Fibroblast of skin of abdomen (primary cell): ENCODE measurements around the gene OR8J3. TPM values are rescaled to one million over a fixed set of nuclear protein-coding genes. Genes with fewer than 3 reads are reported as not detected.
"Not testable (repeated sequence)": the region's sequence is repeated elsewhere in the genome, so short reads cannot be mapped to it uniquely, and the experiment has no call there.

Source experiments
- DNase-seq: peaks from one replicate; pipeline ENCODE4 v3.0.0-alpha.2; 2013
- polyA plus RNA-seq, 2 experiments: library from polyadenylated mRNA; unstranded; fragments of 120-200 nt; gene quantifications; one replicate each; pipeline ENCODE4 v1.2.1, GENCODE V29; 2013; ENCODE audit not compliant: insufficient read length in 2 of 2

OR8J3 gene, protein sequence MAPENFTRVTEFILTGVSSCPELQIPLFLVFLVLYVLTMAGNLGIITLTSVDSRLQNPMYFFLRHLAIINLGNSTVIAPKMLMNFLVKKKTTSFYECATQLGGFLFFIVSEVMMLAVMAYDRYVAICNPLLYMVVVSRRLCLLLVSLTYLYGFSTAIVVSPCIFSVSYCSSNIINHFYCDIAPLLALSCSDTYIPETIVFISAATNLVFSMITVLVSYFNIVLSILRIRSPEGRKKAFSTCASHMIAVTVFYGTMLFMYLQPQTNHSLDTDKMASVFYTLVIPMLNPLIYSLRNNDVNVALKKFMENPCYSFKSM
- polyA plus RNA-seq (2013, experiment 1 of 2; ENCODE audit: insufficient read length) = not detected
- polyA plus RNA-seq (2013, experiment 2 of 2; ENCODE audit: insufficient read length) = not detected

DNA sequence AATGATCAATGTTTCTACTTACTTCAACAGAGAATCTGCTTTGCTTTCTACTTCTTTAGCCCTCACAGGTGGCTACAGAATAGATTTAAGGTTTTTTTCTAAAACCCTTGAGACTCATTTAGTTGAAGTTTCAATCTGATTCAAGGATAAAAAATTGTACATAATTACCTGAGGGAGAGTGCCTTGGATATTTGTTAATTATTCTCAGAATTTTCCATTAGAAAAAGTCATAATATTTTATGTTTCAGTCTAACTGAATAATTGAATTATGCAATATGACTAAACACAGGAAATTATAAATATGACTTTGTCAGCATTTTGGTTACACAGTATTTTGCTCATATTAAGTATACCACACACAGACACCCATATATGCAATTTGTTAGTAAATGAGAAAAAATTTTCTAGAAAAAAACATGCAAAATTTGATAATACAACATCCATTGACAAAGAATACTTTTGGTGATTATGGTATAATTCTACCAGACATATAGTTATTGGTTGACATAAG, at the start of gene OR8J3:
Gene OR8J3, minus strand, starts transcription at position 51 of the 511 bp plus-strand sequence. CDS start 2,483 bp downstream, outside the sequence.
- no peak for DNase-seq

DNA sequence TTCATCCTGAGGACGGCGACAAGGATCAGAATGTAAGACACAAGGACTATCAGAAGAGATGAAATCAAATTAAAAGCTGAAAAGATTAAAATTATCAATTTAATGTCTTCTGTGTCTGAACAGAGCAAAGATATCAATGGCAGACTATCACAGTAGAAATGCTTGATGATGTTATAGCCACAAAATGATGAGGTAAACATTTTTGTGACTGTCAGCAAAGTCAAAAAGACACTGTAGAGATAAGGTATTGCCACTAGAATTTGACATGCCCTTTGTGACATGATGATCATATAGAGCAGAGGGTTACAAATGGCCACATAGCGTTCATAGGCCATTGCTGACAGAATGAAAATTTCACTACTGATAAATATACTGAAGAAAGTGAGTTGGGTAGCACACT, 48.6 kb upstream of the OR8J3 start:
- DNase-seq = no peak

DNA sequence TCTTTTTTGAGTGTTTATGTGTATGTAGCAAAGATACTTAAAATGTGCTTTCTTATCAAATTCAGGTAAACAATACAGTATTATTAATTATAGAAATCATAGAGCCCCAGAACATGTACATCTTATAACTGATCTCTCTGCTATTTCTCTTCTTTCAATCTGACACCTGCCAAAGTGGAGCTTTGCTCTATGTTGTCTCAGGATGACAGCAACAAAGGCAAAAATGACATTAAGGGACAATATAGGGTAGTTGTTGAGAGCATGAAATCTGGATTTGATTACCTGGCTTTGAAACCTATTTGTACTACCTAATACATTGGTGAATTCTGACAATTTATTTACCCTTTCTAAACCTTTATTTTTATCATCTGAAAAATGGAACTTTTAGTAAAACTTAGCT, 43.5 kb upstream of the OR8J3 start:
- no peak for DNase-seq

DNA sequence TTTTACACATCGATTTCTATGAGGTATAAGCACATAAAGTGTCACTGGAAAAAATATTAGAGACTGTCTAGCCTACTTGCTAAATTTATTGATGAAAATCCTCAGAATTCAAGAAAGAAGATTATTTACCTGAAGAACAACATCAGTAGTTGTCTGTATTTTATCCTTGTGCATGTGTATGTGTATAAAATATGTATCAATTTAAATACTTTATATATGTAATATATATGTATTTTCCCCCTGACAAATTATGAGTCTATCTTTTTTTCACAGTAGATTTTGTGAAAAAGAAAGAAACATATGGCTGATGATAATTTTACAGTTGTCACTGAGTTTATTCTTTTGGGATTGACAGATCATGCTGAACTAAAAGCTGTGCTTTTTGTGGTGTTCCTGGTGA, 36.3 kb upstream of the OR8J3 start, which contains the start of gene OR5J2:
Gene OR5J2, plus strand, starts transcription at position 301 of the 400 bp plus-strand sequence. Its CDS starts 0 bp downstream, at position 301.
- no peak for DNase-seq

DNA sequence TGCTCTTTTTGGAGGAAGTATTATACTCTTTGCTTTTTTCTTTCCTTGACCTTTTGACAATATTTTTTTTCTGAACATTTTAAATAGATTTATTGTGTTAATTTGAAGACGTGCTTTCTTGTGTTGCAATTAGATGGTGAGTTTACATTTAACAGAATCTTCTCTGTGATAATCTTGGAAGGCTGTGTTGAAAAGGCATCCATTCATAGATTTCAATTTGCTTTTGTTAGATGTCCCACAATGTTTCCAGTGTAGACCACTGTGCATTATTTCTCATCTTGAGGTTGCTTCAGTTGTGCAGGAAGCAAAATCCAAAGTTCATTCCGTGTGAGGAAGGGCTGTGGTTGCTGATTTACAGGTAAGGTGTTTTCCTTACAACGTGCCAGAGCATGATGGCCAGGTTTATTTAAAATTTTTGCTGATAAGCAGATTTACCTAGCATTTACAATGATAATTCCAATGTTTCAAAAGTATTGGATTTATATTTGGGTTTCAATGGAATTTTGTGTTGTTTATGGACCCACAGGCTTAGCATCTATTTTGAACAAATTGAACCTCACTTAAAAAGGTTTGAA, 32.3 kb upstream of the OR8J3 start:
- no peak for DNase-seq

DNA sequence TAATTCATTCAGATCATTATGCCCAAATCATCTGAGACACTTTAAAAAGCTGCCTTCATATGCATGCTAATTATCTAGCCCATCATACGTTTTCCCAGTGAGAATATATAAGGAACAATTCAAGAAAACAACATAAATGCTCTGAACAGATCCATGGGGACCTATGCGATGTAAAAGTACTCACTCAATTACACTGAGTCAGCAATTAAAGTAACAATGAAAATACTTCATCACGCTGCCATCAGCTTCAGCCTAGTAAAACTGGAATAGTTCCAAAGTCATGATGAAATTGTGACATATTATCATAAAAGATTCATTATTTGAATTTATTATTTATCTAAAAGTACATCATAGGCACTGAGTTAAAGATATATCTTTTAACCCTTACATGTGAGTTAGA, 23.8 kb upstream of the OR8J3 start:
- no peak for DNase-seq

DNA sequence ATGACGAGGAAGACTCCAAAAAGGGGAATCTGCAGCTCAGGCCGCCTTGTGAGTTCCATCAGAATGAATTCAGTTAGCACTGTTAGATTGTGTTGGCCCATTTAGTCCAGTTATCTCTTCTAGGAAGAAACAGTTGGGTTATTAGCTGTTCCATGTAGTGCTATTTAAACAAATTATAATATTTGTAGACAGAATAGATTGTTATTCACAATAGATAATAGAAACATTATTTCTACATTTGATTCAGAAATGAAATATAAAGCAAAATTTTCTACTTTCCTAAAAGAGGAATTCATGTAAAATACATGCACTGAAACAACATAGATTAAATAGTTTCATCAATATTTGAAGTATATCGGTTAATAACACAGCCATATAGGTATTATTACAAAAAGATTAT, 20.2 kb upstream of the OR8J3 start, which contains the start of gene OR8K5:
Gene OR8K5, minus strand, starts transcription at position 101 of the 400 bp plus-strand sequence. Its CDS starts 0 bp downstream, at position 101.
- DNase-seq = no peak

DNA sequence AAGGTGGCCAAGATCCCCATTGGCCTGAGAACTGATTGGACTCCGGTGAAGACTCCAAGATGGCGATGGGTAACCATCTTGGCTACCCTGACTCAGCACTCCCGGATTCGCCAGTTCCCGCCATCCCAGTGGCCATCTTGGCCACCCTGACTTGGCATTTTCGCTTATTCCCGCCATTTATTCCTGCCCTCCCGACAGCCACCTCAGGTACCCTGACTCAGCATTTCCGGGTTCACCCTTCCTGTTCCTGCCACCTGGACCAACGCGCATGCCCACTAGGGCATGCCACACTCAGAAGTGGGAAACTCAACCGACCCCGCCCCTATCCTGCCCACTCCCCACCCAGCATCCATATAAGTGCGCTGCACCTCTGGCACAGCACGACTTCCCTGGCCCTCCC, 12.3 kb upstream of the OR8J3 start:
- DNase-seq = no peak

DNA sequence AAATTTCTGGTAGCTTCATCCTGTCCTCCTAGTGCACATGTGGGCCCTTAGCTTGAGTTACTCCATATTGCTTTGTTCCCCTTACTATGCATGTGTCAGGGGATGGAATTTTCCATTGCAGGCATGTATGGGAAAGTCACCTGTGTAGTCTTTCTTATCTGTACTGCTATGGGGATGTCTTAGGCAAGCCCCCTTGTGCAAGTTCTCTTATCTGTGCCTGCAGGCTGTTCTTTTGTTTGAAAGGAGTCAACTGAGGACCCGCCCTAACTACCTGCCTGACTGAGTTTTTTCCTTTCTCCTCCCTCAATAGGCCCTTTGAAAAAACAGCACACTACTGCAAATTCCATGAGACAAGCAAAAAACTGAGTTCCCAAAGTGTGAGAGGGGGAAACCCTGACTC, 11.4 kb upstream of the OR8J3 start:
- no peak for DNase-seq

DNA sequence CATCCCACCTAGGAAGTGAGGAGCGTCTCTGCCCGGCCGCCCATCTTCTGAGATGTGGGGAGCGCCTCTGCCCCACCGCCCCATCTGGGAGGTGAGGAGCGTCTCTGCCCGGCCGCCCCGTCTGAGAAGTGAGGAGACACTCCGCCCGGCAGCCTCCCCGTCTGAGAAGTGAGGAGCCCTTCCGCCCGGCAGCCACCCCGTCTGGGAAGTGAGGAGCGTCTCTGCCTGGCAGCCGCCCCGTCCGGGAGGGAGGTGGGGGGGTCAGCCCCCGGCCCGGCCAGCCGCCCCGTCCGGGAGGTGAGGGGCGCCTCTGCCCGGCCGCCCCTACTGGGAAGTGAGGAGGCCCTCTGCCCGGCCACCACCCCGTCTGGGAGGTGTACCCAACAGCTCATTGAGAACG, 3.7 kb upstream of the OR8J3 start:
- not testable (repeated sequence) for DNase-seq

DNA sequence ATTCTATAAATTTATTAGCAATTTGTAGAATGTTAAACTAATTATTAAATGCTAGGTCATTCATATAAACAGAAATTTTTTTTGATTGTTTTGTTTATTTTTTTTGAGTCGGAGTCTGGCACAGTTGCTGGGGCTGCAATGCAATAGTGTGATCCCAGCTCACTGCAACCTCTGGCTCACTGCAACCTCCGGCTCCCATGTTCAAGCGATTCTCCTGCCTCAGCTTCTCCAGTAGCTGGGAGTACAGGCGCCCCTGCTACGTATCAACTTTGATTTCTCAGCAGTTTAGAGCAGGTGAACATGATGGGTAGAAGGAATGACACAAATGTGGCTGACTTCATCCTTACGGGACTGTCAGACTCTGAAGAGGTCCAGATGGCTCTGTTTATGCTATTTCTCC, 17.9 kb downstream of the OR8J3 start, which contains the start of gene OR8H3:
Gene OR8H3, plus strand, starts transcription at position 301 of the 400 bp plus-strand sequence. Its CDS starts 0 bp downstream, at position 301.
- DNase-seq = no peak

DNA sequence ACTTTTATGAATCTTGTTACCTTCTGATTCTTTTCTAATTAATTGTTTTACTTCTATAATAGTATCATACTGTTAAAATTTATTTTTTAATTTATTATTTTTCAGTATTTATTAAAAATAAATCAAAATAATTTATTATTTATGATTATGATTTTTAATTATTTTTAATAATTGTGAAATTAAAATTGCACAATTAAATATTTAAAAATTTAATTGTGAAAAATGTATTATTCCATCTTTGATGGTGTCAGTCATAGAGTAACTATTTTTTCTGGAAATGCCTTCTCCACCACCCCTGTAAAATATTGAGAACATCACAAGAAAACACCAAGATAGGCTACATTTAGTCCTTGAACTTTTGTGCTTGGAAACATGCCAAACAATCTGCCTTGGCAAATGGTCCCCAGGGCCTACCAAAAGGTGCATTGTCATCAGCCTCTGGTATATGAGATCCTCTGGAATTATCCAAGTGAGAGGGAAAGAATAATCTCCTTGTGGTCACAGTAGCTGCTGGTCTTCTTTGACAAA, 36.7 kb downstream of the OR8J3 start, which contains the start of gene OR8H2:
Gene OR8H2, plus strand, starts transcription at position 478 of the 528 bp plus-strand sequence. CDS start 1,356 bp downstream, outside the sequence.
- no peak for DNase-seq

DNA sequence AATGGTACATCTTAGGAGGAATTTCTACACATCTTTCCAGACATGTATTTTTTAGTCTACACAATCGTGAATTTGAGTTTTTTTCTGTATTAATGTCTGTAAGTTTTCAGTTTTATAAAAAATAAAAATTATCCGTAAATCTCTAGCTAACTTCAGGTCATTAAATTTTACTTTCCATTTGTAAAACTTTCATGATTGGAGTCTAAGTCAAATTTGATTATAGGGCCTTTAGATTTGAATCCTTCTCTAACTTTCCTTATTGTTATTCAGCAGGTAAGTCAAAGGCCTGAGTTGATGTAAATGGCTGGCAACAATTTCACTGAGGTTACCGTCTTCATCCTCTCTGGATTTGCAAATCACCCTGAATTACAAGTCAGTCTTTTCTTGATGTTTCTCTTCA, 47.0 kb downstream of the OR8J3 start, which contains the start of gene OR8I2:
Gene OR8I2, plus strand, starts transcription at position 301 of the 400 bp plus-strand sequence. Its CDS starts 0 bp downstream, at position 301.
- DNase-seq = no peak

DNA sequence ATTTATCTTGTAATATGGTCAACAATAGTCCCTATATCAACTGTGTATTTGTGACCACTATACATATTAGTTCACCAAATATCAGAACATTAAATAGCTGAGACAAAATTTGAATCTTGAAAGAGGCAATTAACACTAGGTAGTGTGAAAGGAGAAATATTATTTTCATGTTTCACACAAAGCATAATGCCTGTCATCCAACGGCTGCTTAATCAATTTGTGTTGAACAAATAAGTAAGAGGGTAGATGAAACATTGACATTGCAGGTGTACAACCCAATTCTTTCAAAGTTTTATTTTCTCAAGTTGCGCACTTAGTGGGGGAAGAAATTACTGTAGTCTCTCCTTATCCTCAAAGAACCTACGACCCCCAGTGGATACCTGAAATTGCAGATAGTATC, 50.3 kb downstream of the OR8J3 start:
- DNase-seq = no peak
